ENCODE data around the gene NPR3. TPM values are rescaled to one million over a fixed set of nuclear protein-coding genes. Genes with fewer than 3 reads are reported as not detected.

The NPR3 gene
- total and polyA plus RNA-seq, 2 of the 8 experiments (the other 6 are each of a cell fraction or from before 2014, with no cell fraction given): not detected

DNA sequence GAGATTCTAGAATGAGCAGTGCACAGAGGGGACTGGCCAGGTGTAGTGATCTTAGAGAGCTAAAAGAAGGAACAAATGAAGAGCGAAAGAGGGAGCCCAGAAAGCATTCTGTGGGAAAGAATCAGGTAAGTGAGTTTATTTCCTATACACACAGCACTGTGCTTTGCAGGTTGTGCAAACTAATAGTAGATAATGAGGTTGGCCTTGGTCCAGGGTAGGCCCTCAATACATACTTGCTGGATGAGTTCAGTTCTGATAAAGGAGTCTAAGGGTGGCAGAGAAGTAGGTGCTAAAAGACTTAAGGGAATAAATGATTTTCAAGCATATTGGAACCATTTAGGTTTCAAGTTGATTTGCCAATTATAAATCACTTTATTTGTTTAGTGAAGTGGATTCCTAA is 122.0 kb downstream of the NPR3 start:
- no peak overlapping the region for H3K4ac ChIP-seq (replicated peaks; ENCODE audit: insufficient read length, low read depth, low read length)

More for the DNA sequence above, 122.0 kb downstream of the NPR3 start:
- TF ChIP-seq TBP (IDR thresholded peaks at IDR 0.05; ENCODE audit: low read depth, low read length): no peak
- no peak for TF ChIP-seq HDAC2 (IDR thresholded peaks at IDR 0.05; ENCODE audit: borderline replicate concordance in 1 of 2, low read depth in 2 of 2, low read length in 2 of 2)
- TF ChIP-seq RFX5 (IDR thresholded peaks at IDR 0.05; ENCODE audit: borderline replicate concordance, low read depth, low read length): no peak
- no peak for TF ChIP-seq TAF1 (IDR thresholded peaks at IDR 0.05; ENCODE audit: low read depth, low read length)
- Histone ChIP-seq H3K56ac (replicated peaks; ENCODE audit: insufficient read length, low read depth, low read length) (no peak overlapping the region), H3K9ac (replicated peaks in 1 of 4; ENCODE audit: extremely low read depth in 1 of 4, low read depth in 3 of 4, low read length in 3 of 4) (no peak overlapping the region), H4K20me1 (replicated peaks in 1 of 2; ENCODE audit: control insufficient read depth in 1 of 2, insufficient read depth in 2 of 2, low read length in 2 of 2) (no peaks in the 10 kb centered on the region), H2AK5ac (ENCODE audit: low read depth, low read length) (no peak overlapping the region), H2AFZ (ENCODE audit: low read length) (no peak overlapping the region), H3K18ac (ENCODE audit: extremely low read depth, low read length) (no peak overlapping the region), H2BK12ac (ENCODE audit: low read depth, low read length) (no peak overlapping the region), H4K8ac (ENCODE audit: extremely low read depth, insufficient read depth, low read length) (no peak overlapping the region), H2BK5ac (ENCODE audit: low read depth, low read length) (no peak overlapping the region), H3K79me1 (ENCODE audit: low read depth, low read length) (no peaks in the 10 kb centered on the region), H2BK15ac (ENCODE audit: low read length) (no peak overlapping the region), H3K79me2 (ENCODE audit: control insufficient read depth in 1 of 2, insufficient read depth in 2 of 2, low read length in 2 of 2) (no peaks in the 10 kb centered on the region), H4K5ac (ENCODE audit: insufficient read length, low read depth, low read length) (no peak overlapping the region), H3K4me1 (replicated peaks in 1 of 4; ENCODE audit: control insufficient read depth in 3 of 4, insufficient read depth in 4 of 4, low read length in 3 of 4) (no peaks in the 10 kb centered on the region), H3K14ac (ENCODE audit: insufficient read length) (no peak overlapping the region), H3K36me3 (ENCODE audit: control insufficient read depth in 2 of 4, insufficient read depth in 4 of 4, low read length in 3 of 4) (no peaks in the 10 kb centered on the region), H3K9me3 (ENCODE audit: insufficient read depth in 2 of 2, low read depth in 1 of 2, low read length in 1 of 2) (no peaks in the 10 kb centered on the region), H2BK20ac (ENCODE audit: low read length) (no peak overlapping the region), H3K23me2 (ENCODE audit: low read depth, low read length) (no peaks in the 10 kb centered on the region; the same call in 1 of the 2 replicates), H3K4me3 (ENCODE audit: extremely low read depth in 1 of 4, insufficient read depth in 2 of 4, low read depth in 3 of 4, low read length in 4 of 4) (no peak overlapping the region), H3K27ac (ENCODE audit: low read depth, low read length) (no peak overlapping the region), H3K23ac (ENCODE audit: insufficient read length) (no peak overlapping the region), H3K27me3 (replicated peaks in 1 of 4; ENCODE audit: control insufficient read depth in 3 of 4, extremely low read depth in 1 of 4, insufficient read depth in 3 of 4, low read length in 3 of 4) (no peaks in the 10 kb centered on the region), H3K4me2 (ENCODE audit: insufficient read depth in 1 of 2, low read depth in 2 of 2, low read length in 2 of 2) (no peak overlapping the region), H2BK120ac (replicated peaks; ENCODE audit: low read depth, low read length) (no peak overlapping the region), H4K91ac (replicated peaks; ENCODE audit: insufficient read length, low read length) (no peak overlapping the region)
- FAIRE-seq (no peak), DNase-seq (ENCODE audit: low read depth in 1 of 2, low spot score in 2 of 2) (no peak)
- ChIA-PET CTCF (ENCODE audit: partially characterized antibody) (no interaction called here), POLR2A (ENCODE audit: partially characterized antibody) (no interaction called here)
- 92% methylated on average over 1 of the region's 1 CpG; no CpG with 5 or more reads in 1 of the 2 experiments for WGBS, 2 experiments (ENCODE audit: extremely low coverage in 1 of 2, insufficient coverage in 1 of 2, insufficient read length in 1 of 2, insufficient replicate concordance in 2 of 2, low coverage in 1 of 2, low lambda C conversion rate in 2 of 2, missing lambda C conversion rate in 1 of 2)

Data from H1 (cell line).